ENCODE measurements around the gene OR6T1. TPM values are rescaled to one million over a fixed set of nuclear protein-coding genes. Genes with fewer than 3 reads are reported as not detected.

OR6T1 gene
- total RNA-seq, 1 donor from 2014 or later: not detected

DNA sequence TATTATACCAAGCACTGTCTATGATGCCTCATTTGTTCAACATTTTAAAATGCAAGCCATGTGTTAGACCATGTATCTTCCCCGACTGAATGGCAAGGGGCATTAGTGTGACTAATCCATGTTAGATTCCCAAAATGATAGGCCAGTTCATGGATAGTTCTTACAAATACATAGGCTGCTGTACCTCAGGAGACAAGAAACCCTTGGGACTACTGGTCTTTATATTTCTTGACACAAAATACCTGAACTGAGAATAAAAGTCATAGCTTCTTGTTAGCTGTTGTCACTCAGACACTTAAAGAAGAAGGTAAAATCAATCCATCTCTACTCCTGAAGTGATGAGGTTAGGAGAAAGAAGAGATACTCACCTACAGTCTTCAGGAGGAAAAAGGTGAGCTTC, 41.8 kb downstream of the OR6T1 start, which contains the start of gene OR8D4:
TSS of gene OR8D4 (plus strand) at position 301 of the 400 bp plus-strand sequence. CDS start 4,265 bp downstream, outside the sequence.
- no peak for DNase-seq

DNA sequence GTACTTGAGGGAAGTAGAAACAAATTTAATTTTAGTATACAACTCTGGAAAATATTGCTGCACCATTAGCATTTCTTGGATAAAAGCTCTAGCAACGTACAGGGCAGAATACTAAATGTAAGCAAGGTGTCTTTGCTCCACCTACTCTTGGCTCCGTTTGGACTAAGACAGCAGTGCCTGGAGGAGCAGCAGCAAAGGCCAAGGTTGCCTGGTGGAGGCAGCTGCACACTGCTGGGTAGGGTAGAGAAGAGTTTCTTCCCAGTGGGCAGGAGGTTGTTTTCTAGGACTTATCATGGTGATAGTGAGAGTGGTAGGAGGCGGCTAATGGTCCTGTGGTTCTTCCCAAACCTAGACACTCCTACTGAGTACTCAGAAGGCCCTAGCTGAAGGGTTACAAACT, 43.8 kb downstream of the OR6T1 start:
- no peak overlapping the region for H3K27ac Mint-ChIP-seq (ENCODE audit: unreplicated experiment)
- no peaks in the 10 kb centered on the region for H3K9me3 Mint-ChIP-seq (ENCODE audit: unreplicated experiment)
- peaks cover 9% of the 10 kb centered on the region for H3K4me1 Mint-ChIP-seq (ENCODE audit: low read depth, unreplicated experiment)
- H3K4me3 Mint-ChIP-seq (ENCODE audit: unreplicated experiment): no peak overlapping the region
- TF ChIP-seq, protein P1, sequence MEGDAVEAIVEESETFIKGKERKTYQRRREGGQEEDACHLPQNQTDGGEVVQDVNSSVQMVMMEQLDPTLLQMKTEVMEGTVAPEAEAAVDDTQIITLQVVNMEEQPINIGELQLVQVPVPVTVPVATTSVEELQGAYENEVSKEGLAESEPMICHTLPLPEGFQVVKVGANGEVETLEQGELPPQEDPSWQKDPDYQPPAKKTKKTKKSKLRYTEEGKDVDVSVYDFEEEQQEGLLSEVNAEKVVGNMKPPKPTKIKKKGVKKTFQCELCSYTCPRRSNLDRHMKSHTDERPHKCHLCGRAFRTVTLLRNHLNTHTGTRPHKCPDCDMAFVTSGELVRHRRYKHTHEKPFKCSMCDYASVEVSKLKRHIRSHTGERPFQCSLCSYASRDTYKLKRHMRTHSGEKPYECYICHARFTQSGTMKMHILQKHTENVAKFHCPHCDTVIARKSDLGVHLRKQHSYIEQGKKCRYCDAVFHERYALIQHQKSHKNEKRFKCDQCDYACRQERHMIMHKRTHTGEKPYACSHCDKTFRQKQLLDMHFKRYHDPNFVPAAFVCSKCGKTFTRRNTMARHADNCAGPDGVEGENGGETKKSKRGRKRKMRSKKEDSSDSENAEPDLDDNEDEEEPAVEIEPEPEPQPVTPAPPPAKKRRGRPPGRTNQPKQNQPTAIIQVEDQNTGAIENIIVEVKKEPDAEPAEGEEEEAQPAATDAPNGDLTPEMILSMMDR (IDR thresholded peaks at IDR 0.05; ENCODE audit: partially characterized antibody, unreplicated experiment): no peak
- H3K36me3 Mint-ChIP-seq (ENCODE audit: unreplicated experiment): no peaks in the 10 kb centered on the region
- H3K27me3 Mint-ChIP-seq (ENCODE audit: unreplicated experiment): no peaks in the 10 kb centered on the region
- no peak for DNase-seq

More for the DNA sequence above, 41.8 kb downstream of the OR6T1 start, which contains the start of gene OR8D4:
- Mint-ChIP-seq H3K4me1 (ENCODE audit: low read depth, unreplicated experiment) (peaks cover 9% of the 10 kb centered on the region), H3K27ac (ENCODE audit: unreplicated experiment) (no peak within 1 kb of the TSS), H3K36me3 (ENCODE audit: unreplicated experiment) (no peaks in the 10 kb centered on the region), H3K27me3 (ENCODE audit: unreplicated experiment) (no peaks in the 10 kb centered on the region), H3K4me3 (ENCODE audit: unreplicated experiment) (no peak within 1 kb of the TSS), H3K9me3 (ENCODE audit: unreplicated experiment) (no peaks in the 10 kb centered on the region)
- TF ChIP-seq, protein P1 (IDR thresholded peaks at IDR 0.05; ENCODE audit: partially characterized antibody, unreplicated experiment): no peak

Other genes starting within 250 kb of the OR6T1 start
- 18.2 TPM for gene ZNF202, start 202.2 kb downstream of the OR6T1 start, total RNA-seq (ENCODE audit: unreplicated experiment)
- gene OR6X1, start 189.3 kb downstream of the OR6T1 start, total RNA-seq (ENCODE audit: unreplicated experiment): not detected
- gene OR6M1, start 137.5 kb downstream of the OR6T1 start, total RNA-seq (ENCODE audit: unreplicated experiment): not detected
- not detected for gene TMEM225, start 58.2 kb downstream of the OR6T1 start, total RNA-seq (ENCODE audit: unreplicated experiment)
- not detected for gene OR8D4, start 41.7 kb downstream of the OR6T1 start, total RNA-seq (ENCODE audit: unreplicated experiment)
- gene OR4D5, start 4.2 kb downstream of the OR6T1 start, total RNA-seq (ENCODE audit: unreplicated experiment): not detected
- gene OR10S1, start 33.9 kb upstream of the OR6T1 start, total RNA-seq (ENCODE audit: unreplicated experiment): not detected
- not detected for gene OR10G6, start 51.3 kb upstream of the OR6T1 start, total RNA-seq (ENCODE audit: unreplicated experiment)
- gene OR10G4, start 69.2 kb upstream of the OR6T1 start, total RNA-seq (ENCODE audit: unreplicated experiment): not detected
- gene OR10G9, start 79.2 kb upstream of the OR6T1 start, total RNA-seq (ENCODE audit: unreplicated experiment): not detected
- not detected for gene OR10G8, start 83.0 kb upstream of the OR6T1 start, total RNA-seq (ENCODE audit: unreplicated experiment)
- not detected for gene OR10G7, start 97.5 kb upstream of the OR6T1 start, total RNA-seq (ENCODE audit: unreplicated experiment)
- gene VWA5A, start 171.6 kb upstream of the OR6T1 start, total RNA-seq (ENCODE audit: unreplicated experiment): 2.6 TPM
- 0.29 TPM for gene OR10D3, start 239.5 kb upstream of the OR6T1 start, total RNA-seq (ENCODE audit: unreplicated experiment)